NCI-H69 (cell line): Measurements from ENCODE around the gene HMG20B.
"Not testable (repeated sequence)": the region's sequence is repeated elsewhere in the genome, so short reads cannot be mapped to it uniquely, and the experiment has no call there.

Source experiments
- DNase-seq: peaks from one replicate; lab custom pipeline; 2025; lab: John Stamatoyannopoulos, UW

HMG20B gene

DNA sequence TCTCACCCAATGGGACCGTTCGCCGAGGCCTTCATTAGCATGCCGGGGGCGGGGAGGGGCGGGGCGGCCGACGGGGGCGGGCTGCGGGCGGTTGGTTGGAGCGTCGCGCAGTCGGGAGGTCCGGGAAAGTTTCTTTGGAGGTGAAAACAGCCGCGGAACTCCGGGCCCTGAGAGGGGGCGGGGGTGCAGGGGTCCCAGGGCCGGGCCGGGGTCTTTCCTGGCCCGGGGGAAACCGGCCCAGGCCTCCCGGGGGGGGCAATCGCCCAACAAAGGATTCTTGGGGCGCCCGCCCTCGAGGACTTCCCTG is at the start of gene HMG20B:
Gene HMG20B (plus strand): TSS at position 90 of the 307 bp plus-strand sequence. CDS start 366 bp downstream, outside the sequence.
- DNase-seq: no peak

GRCh38 chr19:3523361-3524077 is 49.2 kb upstream of the HMG20B start:
- DNase-seq: no peak

GRCh38 chr19:3524078-3524842 is 48.5 kb upstream of the HMG20B start:
- DNase-seq: no peak

DNA sequence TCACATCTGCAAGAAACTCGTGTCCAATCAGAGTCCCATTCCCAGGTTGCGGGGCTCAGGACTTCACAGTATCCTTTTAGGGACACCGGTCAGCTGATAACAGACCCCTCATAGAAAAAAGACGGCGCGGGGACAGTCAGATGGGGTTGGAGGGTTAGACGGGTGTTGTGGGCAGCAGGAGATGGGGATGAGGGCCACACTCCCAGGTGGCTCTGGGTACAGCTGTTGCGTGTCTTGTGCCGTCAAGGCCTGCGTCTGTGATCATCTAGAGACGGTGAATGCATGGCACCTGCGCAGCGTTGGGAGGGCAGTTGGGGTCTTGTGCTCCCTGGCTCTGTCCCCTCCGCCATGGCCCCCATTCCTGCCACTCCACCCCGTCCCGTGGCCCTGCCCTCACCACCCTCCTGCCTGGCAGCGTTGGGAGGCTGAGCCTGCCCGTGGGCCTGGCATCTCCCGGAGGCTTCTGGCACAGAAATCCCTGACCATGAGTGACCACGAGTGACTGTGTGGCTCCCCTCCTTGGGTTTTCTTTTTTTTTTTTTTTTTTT is 47.8 kb upstream of the HMG20B start:
- no peak for DNase-seq

DNA sequence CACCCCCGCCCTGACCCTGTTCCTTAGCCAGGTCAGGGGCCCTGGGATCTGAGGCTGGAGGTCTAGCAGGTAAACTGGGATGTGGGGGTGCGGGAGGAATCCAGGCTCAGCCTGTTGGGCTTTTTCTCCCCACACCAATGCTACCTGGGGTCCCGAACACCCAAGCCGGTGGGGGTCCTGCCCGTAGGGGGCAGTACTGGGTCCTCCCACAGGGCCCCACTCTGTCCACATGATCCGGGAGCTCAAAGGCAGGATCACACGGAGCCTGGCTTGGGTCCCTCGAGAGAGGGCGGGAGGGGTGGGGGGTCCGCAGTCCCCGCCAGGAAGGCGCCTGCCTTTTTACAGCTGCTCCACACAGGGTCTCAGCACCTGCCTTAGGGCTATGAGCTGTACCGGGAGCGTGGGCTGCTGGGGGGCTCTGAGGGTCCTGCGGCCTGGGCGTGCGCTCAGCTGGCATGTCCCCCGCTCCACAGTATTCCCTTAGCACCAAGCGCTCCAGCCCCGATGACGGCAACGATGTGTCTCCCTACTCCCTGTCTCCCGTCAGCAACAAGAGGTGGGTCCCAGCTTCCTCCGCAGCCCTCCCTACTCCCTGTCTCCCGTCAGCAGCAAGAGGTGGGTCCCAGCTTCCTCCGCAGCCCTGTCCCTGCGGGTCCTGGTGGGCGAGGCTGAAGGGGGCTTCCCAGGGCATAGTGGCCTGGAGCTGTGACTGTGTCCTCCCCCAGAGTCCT is 46.1 kb upstream of the HMG20B start:
- DNase-seq: no peak

DNA sequence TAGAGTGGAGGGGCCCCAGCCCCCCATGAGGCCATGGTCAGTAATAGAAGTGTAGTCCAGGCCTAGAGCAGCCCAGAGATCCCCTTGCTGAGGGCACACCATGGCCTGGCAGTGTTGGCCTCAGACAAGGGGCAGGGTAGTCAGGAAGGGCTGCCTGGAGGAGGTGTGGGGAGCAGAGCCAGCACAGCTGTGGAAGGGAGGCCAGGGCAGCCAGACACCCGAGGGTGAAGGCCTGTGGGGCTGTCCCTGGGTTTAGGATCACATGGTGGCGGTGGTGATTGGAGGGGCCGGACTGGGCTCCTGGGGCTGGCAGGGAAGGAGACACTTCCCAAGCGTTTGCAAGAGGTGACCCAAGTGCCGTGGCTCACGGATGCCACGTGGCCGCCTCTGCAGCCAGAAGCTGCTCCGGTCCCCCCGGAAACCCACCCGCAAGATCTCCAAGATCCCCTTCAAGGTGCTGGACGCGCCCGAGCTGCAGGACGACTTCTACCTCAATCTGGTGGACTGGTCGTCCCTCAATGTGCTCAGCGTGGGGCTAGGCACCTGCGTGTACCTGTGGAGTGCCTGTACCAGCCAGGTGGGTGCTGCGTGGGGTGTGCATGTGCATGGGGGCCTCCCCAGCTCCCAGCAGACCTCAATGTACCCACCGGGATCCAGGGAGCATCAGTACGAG is 45.4 kb upstream of the HMG20B start:
- DNase-seq: no peak

- no peak for DNase-seq
Measured at GRCh38 chr19:3528080-3528479, 44.7 kb upstream of the HMG20B start.

- no peak for DNase-seq
Measured at GRCh38 chr19:3528539-3529211, 44.1 kb upstream of the HMG20B start.

DNA sequence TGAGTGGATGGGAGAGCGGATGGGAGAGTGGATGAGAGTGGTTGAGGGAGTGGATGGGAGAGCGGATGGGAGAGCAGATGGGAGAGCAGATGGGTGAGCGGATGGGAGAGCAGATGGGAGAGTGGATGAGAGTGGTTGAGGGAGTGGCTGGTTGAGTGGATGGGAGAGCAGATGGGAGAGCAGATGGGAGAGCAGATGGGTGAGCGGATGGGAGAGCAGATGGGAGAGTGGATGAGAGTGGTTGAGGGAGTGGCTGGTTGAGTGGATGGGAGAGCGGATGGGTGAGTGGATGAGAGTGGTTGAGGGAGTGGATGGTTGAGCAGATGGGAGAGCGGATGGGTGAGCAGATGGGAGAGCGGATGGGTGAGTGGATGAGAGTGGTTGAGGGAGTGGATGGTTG is 43.4 kb upstream of the HMG20B start:
- not testable (repeated sequence) for DNase-seq

GRCh38 chr19:3530389-3530788 is 42.4 kb upstream of the HMG20B start:
- no peak for DNase-seq

GRCh38 chr19:3531716-3532115 is 41.0 kb upstream of the HMG20B start:
- no peak for DNase-seq

DNA sequence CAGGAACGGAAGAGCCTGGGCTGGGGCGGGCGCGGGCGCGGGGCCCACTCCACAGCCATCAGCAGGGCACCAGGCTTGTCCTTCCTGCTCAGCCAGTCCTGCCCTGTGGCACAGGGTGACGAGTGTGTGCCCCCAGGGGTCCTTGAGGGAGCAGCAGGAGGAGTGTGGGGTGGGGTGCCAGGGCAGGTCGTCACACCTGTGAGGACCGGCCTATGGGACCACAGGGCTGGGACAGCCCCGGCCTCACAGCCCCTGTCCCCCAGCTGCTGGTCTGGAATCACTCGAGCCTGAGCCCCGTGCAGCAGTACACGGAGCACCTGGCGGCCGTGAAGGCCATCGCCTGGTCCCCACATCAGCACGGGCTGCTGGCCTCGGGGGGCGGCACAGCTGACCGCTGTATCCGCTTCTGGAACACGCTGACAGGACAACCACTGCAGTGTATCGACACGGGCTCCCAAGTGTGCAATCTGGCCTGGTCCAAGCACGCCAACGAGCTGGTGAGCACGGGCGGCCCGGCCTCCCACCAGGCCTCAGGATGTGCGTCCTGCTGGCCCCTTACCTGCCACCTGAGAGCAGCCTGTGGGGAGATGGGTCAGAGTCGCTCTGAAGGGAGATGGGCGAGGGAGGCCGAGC is 40.5 kb upstream of the HMG20B start:
- DNase-seq: no peak

- no peak for DNase-seq
Measured at GRCh38 chr19:3533033-3533432, 39.7 kb upstream of the HMG20B start.

- no peak for DNase-seq
Measured at GRCh38 chr19:3533563-3534216, 39.1 kb upstream of the HMG20B start.

GRCh38 chr19:3534375-3535234 is 38.1 kb upstream of the HMG20B start:
- DNase-seq: no peak

GRCh38 chr19:3535235-3535535 is 37.6 kb upstream of the HMG20B start:
- no peak for DNase-seq

GRCh38 chr19:3535563-3535965 is 37.2 kb upstream of the HMG20B start:
- DNase-seq: no peak

GRCh38 chr19:3535981-3536380 is 36.8 kb upstream of the HMG20B start:
- no peak for DNase-seq

GRCh38 chr19:3536429-3537100 is 36.2 kb upstream of the HMG20B start:
- no peak for DNase-seq
